Measurements from ENCODE around the gene UNC5A.

DNA sequence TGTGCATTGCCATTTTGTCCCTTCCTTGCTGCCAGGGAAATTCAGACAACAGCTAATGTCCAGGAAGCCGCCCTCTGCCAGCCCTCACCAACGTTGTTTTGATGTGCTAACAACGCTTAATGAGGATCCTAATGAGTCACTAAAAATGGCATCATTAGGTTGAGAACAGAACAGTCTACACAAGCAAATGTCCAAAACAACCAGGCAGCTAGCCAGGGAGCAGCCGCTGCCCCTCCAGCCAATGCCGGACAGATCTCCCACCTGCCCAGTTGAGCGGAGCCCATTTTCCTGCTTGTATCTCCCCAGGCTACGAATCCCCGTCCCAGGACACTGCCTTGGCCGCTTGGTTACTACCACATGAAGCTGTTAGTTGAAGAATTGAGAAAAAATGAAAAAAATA, 40.4 kb upstream of the UNC5A start:
- TF ChIP-seq EZH2 (IDR thresholded peaks at IDR 0.05): no peak
- TF ChIP-seq POLR2AphosphoS5 (IDR thresholded peaks at IDR 0.05; ENCODE audit: borderline replicate concordance, low read depth, low read length): no peak
- TF ChIP-seq FOXP2 (optimal IDR thresholded peaks at IDR 0.05; ENCODE audit: control extremely low read depth, extremely low read length, insufficient read depth): no peak

All from SK-N-MC (cell line).